NCI-H460 (cell line): ENCODE results near the gene SLC34A1. TPM values are rescaled to one million over a fixed set of nuclear protein-coding genes. Genes with fewer than 3 reads are reported as not detected.

Source experiments
- DNase-seq: peaks from one replicate; pipeline ENCODE4 v3.0.0-alpha.2; 2016; ENCODE audit warnings: low read depth; ENCODE audit errors: extremely low read depth
- total RNA-seq: library from RNA; depleted of rRNA; stranded (reverse); fragments of >200 nt; shearing (Covaris generic); gene quantifications from 2 replicates; pipeline ENCODE4 v1.2.3, GENCODE V29; 2014; rRNA removed

Gene SLC34A1
- total RNA-seq, 1 experiment from 2014 or later = not detected

GRCh38 chr5:177442066-177442826 lies 58.0 kb downstream of the SLC34A1 start:
- DNase-seq = no peak

- DNase-seq = no peak
These were observed 59.1 kb downstream of the SLC34A1 start for GRCh38 chr5:177443144-177443983.

GRCh38 chr5:177444106-177445051 lies 60.1 kb downstream of the SLC34A1 start:
- DNase-seq = no peak

GRCh38 chr5:177445052-177445916 lies 61.0 kb downstream of the SLC34A1 start:
- no peak for DNase-seq

- no peak for DNase-seq
These were observed 61.6 kb downstream of the SLC34A1 start for GRCh38 chr5:177445917-177446199.

GRCh38 chr5:177446200-177447065 lies 62.2 kb downstream of the SLC34A1 start, which contains the start of gene PRR7:
Gene PRR7 (plus strand): TSS chr5:177446814. CDS start chr5:177455068, 8,254 bp downstream.
- DNase-seq = peak; percentile 51

GRCh38 chr5:177447066-177447610 lies 62.9 kb downstream of the SLC34A1 start:
- peak; percentile 47 for DNase-seq

- peak; percentile 86 for DNase-seq
These were observed 63.5 kb downstream of the SLC34A1 start for GRCh38 chr5:177447611-177448243.

Other genes starting within 250 kb of the SLC34A1 start
- 29.1 and 29.7 TPM in 2 replicates for gene RAB24, start 80.7 kb upstream of the SLC34A1 start, total RNA-seq
- 192 and 236 TPM in 2 replicates for gene PRELID1, start 80.6 kb upstream of the SLC34A1 start, total RNA-seq
- gene MXD3, start 72.5 kb upstream of the SLC34A1 start, total RNA-seq = 15.3 and 15.8 TPM in 2 replicates
- 274 and 278 TPM in 2 replicates for gene LMAN2, start 32.8 kb upstream of the SLC34A1 start, total RNA-seq
- 16.0 and 21.4 TPM in 2 replicates for gene RGS14, start 26.5 kb upstream of the SLC34A1 start, total RNA-seq
- not detected in 2 replicates for gene PFN3, start 16.2 kb downstream of the SLC34A1 start, total RNA-seq
- 10.9 and 12.8 TPM in 2 replicates for gene F12, start 25.1 kb downstream of the SLC34A1 start, total RNA-seq
- 37.8 and 38.3 TPM in 2 replicates for gene GRK6, start 42.2 kb downstream of the SLC34A1 start, total RNA-seq
- 29.8 and 34.5 TPM in 2 replicates for gene PRR7, start 62.4 kb downstream of the SLC34A1 start, total RNA-seq
- 53.1 and 59.3 TPM in 2 replicates for gene DBN1, start 89.2 kb downstream of the SLC34A1 start, total RNA-seq
- gene PDLIM7, start 113.2 kb downstream of the SLC34A1 start, total RNA-seq = 24.3 and 25.0 TPM in 2 replicates
- 0.61 and 1.2 TPM in 2 replicates for gene DOK3, start 125.4 kb downstream of the SLC34A1 start, total RNA-seq
- gene DDX41, start 132.5 kb downstream of the SLC34A1 start, total RNA-seq = 88.9 and 95.6 TPM in 2 replicates
- gene FAM193B, start 170.1 kb downstream of the SLC34A1 start, total RNA-seq = 15.5 and 20.8 TPM in 2 replicates
- 47.5 and 57.0 TPM in 2 replicates for gene TMED9, start 207.8 kb downstream of the SLC34A1 start, total RNA-seq
- 18.7 and 19.1 TPM in 2 replicates for gene B4GALT7, start 215.7 kb downstream of the SLC34A1 start, total RNA-seq